ENCODE results near the gene NSD1.
"Not testable (repeated sequence)": the region's sequence is repeated elsewhere in the genome, so short reads cannot be mapped to it uniquely, and the experiment has no call there.

NSD1 gene

DNA sequence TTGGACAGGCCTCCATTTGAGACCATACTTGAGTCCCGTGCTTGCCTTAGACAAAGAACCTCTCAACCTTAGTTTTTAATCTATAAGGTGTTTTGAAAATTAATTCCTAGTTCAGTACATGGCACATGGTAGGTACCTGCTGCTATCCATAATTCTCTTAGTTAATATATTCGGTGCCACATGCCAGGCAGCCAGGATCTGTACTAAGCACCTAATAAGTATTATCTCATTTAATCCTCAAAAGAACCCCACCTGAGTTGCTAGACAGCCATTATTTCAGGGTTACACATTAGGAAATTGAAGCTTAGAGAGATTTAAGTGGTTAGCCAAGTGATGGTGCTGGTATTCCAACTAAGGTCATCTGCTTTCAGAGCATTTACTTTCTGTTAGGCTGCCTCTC, 29.9 kb downstream of the NSD1 start:
- DNase-seq (ENCODE audit: low read depth in 1 of 2, low spot score in 1 of 2), result no peak

DNA sequence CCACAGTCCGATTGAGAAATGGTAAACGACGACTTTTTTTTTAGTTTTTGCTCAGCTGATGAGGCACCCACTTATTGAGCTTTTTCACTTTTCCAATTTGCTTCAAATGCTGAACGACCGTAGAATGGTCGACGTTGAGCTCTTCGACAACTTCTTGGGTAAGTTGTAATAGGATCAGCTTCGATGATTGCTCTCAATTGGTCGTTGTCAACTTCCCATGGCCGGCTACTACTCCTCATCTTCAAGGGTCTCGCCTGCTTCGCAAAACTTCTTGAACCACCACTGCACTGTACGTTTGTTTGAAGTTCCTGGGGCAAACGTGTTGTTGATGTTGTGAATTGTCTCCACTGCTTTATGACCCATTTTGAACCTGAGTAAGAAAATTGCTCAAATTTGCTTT, 35.7 kb downstream of the NSD1 start:
- no peak for DNase-seq (ENCODE audit: low read depth in 1 of 2, low spot score in 1 of 2)

DNA sequence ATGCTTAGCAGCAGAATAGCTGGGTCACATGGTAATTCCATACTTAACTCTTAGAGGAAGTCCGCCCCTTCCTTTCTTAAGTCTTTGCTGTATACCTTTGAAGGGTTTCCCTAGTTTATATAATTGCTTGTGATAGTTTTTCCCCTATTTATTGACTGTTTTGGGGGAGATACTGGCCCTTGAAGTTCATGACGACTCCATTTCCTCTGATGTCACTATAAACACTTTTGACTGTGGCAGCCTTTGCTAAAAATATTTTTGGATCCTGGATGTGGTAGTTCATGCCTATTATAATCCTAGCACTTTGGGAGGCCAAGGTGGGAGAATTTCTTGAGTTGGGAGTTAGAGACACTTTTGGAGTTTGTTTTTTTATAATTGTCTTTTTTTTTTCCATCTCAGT, 38.4 kb downstream of the NSD1 start:
- DNase-seq (ENCODE audit: low read depth in 1 of 2, low spot score in 1 of 2), result no peak

DNA sequence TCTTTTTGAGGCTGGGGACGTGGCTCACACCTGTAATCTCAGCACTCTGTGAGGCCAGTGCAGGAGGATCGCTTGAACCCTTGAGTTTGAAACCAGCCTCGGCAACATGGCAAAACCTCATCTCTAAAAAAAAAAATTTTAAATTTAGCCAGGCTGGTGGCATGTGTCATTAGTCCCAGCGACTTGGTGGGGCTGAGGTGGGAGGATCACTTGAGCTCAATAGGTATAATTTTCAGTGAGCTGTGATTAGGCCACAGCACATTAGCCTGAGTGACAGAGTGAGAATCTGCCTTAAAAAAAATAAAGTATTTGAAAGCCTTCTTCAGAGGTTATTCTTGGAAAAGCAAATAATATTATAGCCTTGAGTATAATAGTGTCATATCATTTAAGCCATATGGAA, 41.8 kb downstream of the NSD1 start:
- DNase-seq (ENCODE audit: low read depth in 1 of 2, low spot score in 1 of 2), result no peak

DNA sequence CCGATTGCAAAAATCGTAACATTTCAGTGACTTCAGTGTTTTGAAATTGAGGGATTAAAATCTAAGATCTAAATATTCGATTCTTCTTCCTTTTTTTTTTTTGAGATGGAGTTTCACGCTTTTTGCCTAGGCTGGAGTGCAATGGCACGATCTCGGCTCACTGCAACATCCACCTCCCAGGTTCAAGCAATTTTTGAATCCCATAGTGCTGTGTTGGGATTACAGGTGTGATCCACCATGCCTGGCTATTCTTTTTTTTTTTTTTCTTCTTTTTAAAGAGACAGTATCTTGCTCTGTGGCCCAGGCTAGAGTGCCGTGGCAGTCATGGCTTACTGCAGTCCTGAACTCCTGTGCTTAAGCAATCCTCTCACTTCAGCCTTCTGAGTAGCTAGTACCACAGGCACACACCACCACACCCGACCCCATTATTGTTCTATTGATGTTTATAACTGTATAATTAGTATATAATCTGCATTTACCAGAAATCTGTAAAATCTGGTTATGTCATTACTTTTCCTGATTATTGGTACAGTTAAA, 42.7 kb downstream of the NSD1 start:
- no peak for DNase-seq (ENCODE audit: low read depth in 1 of 2, low spot score in 1 of 2)

DNA sequence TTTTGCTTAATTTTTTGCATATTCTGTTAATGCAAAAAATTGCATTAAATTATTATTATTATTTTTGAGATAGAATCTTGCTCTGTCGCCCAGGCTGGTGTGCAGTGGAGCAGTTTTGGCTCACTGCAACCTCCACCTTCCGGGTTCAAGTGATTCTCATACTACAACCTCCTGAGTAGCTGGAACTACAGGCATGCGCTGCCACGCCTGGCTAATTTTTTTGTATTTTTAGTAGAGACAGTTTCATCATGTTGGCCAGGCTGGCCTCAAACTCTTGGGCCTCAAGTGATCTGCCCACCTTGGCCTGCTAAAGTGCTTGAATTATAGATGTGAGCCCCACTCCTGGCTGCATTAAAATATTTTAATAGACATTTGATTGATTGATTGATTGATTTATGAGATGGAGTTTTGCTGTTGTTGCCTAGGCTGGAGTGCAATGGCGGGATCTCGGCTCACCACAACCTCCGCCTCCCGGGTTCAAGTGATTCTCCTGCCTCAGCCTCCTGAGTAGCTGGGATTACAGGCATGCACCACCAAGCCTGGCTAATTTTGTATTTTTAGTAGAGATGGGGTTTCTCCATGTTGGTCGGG, 44.4 kb downstream of the NSD1 start:
- DNase-seq (ENCODE audit: low read depth in 1 of 2, low spot score in 1 of 2), result not testable (repeated sequence)

DNA sequence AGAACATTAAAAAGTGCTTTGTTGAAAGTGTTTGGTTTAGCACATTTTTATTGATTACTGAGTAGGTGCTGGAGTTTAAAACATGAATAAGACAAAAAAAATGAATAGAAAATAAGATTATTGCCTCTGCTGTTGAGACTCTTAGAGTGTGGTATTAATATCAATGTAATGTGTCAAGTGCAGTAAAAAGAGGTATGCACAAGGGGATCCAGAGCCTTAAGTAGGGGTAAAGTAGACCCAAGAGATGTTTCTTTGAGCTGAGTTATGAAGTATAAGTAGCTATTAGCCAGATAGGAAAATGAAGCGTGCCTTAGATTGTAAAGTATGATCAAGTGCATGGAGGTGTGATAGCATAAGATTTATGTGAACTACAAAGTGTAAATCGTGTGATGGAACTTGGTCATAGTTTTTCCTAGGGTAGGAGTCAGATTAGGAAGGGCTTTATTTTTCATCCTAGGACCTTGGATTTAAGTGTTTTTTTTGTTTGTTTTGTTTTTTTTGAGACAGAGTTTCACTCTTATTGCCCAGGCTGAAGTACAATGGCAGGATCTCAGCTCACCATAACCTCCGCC, 45.2 kb downstream of the NSD1 start:
- DNase-seq (ENCODE audit: low read depth in 1 of 2, low spot score in 1 of 2), result no peak

DNA sequence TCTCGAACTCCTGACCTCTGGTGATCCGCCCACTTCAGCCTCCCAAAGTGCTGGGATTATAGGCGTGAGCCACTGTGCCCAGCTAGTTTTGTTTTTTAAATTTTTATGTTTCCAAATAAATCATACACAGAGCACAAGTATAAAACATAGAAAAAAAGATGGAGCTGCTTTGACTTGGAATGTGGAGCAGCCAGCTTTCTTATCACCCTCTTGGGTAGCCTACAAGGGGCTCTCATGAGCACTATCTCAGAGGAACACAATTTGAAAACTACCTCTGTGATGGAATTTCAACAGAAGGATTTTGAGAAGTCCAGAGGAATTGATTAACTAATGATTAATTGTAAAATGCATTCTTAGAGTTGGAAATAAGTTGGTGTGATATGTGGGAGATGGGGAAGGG, 45.9 kb downstream of the NSD1 start:
- no peak for DNase-seq (ENCODE audit: low read depth in 1 of 2, low spot score in 1 of 2)

DNA sequence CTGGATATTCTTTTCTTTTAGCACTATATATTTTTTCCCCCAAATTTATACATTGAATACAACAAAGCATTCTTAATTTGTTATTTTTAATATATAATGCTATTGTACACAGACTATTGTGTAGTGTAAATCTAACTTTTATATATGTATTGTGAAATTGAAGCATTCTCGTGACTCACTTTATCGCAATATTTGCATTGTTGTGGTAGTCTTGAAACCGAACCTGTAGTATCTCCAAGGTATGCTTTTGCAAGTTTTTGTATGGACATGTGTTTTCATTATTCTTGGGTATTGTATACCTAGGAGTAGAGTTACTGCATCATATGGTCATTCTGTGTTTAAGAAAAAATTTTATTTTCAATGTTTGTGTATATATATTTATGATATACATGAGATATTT, 49.6 kb downstream of the NSD1 start:
- no peak for DNase-seq (ENCODE audit: low read depth in 1 of 2, low spot score in 1 of 2)

DNA sequence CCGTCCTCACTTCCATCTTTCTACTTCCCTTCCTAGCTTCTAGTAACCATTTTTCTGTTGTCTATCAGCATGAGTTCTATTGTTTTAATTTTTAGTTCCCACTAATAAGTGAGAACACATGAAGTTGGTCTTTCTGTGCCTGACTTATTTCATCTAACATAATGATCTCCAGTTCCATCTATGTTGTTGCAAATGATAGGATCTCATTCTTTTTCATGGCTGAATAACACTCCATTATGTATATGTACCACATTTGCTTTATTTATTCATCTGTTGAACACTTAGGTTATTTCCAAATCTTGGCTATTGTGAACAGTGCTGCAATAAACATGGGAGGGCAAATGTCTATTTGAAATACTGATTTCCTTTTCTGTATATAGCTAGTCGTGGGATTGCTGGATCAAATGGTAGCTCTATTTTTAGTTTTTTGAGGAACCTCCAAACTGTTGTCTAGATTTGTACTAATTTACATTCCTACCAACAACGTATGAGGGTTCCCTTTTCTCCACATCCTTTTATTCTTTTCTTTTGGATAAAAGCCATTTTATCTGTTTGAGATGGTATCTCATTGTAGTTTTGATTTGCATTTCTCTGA, 50.3 kb downstream of the NSD1 start:
- DNase-seq (ENCODE audit: low read depth in 1 of 2, low spot score in 1 of 2), result no peak

DNA sequence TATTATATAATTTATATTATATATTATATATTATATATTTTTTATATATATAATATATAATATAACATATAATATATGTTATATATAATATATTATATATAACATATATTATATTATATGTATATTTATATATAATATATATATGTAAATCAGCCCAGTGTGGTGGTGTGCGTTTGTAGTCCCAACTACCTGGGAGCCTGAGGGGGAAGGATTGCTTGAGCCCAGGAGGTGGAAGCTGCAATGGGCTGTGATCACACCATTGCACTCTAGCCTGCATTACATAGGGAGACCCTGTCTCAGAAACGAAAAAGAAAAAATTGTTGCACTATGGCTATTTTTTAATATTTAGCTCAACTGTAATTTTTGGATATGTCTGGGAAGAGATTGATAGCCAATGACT, 52.4 kb downstream of the NSD1 start:
- no peak for DNase-seq (ENCODE audit: low read depth in 1 of 2, low spot score in 1 of 2)

DNA sequence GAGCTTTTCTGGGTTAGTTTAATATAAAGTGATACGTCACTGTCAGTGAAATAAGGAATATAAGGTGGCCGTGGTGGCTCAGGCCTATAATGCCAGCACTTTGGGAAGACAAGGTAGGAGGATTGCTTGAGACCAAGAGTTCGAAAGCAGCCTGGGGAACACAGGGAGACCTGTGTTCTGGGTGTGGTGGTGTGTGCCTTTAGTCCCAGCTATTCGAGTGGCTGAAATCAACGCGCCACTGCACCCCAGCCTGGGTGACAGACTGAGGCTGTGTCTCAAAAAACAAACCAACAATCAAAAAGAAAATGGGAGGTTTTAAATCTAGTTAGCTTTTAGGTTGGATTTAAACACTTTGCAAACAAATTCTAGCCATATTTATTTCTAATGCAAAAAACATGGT, 53.1 kb downstream of the NSD1 start:
- DNase-seq (ENCODE audit: low read depth in 1 of 2, low spot score in 1 of 2), result no peak

DNA sequence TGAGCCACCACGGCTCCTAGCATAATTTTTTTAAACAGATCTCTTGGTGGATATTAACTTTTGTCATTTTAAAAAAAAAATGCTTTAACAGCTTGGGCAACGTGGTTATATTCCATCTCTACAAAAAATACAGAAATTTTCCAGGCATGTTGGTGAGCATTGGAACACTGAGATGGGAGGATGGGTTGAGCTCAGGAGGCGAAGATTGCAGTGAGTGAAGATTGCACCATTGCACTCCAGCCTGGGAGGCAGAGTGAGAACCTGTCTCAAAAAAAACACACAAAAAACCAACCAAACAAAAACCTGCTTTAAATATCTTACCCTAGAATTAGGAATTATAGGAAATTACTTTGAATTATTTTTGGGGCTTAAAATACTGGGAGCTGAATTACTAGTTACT, 55.2 kb downstream of the NSD1 start:
- DNase-seq (ENCODE audit: low read depth in 1 of 2, low spot score in 1 of 2), result no peak

DNA sequence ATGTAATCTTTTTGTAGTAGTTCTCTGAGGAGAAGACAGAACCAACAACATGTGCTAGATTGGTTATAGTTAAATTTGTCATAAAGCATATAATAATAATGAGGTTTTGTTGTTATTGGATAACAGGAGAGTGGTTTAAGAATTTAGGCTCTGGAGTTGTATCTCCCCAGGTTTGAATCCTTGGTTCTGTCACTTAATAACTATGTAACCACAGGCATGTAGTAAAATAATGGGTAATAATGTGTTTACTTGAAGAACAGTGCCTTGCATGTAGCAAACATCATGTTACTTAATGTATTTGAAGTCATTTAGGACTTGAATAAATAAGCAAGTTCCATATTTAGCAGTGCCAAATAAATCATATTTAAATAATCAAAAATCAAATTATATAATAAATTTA, 55.8 kb downstream of the NSD1 start:
- no peak for DNase-seq (ENCODE audit: low read depth in 1 of 2, low spot score in 1 of 2)

DNA sequence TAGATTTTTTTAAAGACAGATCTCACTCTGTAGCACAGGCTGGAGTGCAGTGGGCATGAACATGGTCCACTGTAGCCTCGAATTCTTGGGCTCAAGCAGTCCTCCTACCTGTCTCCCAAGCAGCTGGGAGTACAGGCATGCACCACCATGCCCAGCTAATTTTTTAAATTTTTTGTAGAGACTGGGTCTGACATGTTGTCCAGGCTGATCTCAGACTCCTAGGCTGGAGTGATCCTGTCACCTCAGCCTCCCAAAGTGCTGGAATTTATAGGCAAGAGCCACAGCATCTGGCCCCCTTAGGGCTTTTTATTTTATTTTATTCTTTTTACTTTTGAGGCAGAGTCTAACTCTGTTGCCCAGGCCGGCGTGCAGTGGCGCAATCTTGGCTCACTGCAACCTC, 56.4 kb downstream of the NSD1 start:
- DNase-seq (ENCODE audit: low read depth in 1 of 2, low spot score in 1 of 2), result no peak

DNA sequence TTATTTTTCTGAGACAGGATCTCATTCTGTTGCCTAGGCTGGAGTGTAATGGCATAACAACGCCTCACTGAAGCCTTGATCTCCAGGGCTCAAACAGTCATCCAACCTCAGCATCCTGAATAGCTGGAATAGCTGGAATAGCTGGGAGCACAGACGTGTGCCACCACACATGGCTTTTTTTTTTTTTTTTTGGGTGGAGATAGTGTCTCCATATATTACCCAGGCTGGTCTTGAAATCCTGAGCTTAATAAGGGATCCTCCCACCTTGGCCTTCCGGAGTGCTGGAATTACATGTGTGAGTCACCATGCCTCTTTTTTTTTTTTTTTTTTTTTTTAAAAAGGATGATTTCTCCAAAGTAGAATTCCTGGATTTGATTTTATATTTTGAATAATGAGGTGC, 60.7 kb downstream of the NSD1 start:
- DNase-seq (ENCODE audit: low read depth in 1 of 2, low spot score in 1 of 2), result no peak

DNA sequence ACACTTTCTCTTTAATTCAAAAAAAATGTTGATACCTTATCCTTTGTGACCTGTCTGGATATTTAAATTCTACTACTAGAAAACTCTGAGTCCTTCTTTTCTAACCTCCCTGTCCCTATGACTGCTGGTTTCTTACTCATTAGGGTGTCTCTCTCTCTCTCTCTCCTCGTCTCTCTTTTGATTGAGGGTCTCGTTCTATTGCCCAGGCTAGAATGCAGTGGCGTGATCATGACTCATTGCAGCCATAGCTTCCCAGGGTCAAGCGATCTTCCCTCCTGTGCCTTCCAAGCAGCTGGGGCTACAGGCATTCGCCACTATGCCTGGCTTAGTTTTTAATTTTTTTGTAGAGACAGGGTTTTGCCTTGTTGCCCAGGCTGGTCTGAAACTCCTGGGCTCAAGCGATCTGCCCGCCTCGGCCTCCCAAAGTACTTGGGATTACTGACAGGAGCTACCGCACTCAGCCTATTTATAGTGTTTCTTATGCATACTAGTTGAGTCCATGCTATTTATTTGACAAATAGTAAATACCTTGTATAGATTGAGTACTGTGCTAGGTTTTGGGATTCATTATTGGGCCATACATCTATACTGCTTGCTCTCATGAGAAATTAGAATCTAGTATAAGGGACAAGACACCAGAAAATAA, 61.9 kb downstream of the NSD1 start:
- no peak for DNase-seq (ENCODE audit: low read depth in 1 of 2, low spot score in 1 of 2)

DNA sequence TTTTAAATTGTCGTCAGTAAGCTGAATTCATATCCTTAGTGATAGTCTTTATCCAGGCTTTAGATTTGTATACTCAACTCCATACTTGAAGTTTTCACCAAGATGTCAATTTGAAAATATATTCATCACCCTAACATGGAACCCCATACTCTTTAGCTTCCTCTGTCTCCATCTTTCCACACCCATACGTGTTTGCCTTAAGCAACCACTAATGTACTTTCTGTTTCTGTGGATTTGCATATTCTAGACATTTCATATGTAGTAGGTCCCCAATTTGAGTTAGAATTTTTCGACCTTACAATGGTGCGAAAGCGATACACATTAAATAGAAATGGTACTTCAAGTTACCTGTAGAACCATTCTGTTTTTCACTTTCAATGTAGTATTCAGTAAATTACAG, 65.2 kb downstream of the NSD1 start:
- no peak for DNase-seq (ENCODE audit: low read depth in 1 of 2, low spot score in 1 of 2)

DNA sequence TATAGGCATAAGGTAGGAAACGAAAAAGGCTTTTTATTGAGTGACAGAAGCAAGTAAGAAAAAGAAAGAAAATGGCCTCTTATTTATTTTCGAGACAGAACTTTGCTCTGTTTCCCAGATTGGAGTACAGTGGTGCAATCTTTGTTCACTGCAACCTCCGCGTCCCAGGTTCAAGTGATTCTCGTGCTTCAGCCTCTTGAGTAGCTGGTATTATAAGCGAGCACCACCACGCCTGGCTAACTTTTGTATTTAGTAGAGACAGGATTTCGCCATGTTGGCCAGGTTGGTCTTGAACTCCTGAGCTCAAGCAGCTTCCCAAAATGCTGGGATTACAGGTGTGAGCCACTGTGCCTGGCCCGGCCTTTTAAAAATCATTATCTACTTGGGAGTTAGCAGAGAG, 70.7 kb downstream of the NSD1 start:
- DNase-seq (ENCODE audit: low read depth in 1 of 2, low spot score in 1 of 2), result no peak

DNA sequence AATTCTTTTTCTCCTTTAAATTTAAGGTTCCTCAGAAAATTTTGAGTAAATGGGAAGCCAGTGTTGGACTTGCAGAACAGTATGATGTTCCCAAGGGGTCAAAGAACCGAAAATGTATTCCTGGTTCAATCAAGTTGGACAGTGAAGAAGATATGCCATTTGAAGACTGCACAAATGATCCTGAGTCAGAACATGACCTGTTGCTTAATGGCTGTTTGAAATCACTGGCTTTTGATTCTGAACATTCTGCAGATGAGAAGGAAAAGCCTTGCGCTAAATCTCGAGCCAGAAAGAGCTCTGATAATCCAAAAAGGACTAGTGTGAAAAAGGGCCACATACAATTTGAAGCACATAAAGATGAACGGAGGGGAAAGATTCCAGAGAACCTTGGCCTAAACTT, 76.0 kb downstream of the NSD1 start:
- no peak for DNase-seq (ENCODE audit: low read depth in 1 of 2, low spot score in 1 of 2)

DNA sequence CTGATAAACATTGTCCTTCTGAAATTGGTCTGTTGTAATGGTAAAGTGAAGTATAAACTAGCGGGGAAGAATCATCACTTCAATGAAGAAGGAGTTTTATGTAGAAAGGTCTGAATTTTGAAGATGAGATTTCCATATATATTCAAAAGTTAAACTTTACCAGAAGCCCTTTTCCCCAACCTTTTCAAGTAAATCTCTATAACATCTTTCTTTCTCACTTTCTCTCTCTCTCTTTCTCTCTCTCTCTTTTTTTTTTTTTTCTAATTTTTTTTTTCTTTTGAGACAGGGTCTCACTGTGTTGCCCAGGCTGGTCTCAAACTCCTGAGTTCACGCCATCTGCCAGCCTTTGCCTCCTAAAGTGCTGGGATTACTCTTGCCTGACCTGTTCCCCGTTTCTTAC, 78.7 kb downstream of the NSD1 start:
- no peak for DNase-seq (ENCODE audit: low read depth in 1 of 2, low spot score in 1 of 2)

DNA sequence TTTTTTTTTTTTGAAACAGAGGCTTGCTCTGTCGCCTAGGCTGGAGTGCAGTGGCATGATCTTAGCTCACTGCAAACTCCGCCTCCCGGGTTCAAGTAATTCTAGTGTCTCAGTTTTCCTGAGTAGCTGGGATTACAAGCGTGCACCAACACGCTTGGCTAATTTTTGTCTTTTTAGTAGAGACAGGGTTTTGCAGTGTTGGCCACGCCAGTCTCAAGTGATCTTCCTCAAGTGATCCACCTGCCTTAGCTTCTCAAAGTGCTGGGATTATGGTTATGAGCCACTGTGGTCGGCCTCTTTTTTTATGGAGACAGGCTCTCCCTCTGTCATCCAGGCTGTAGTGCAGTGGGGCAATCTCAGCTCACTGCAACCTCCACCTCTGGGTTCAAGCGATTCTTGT, 87.0 kb downstream of the NSD1 start:
- no peak for DNase-seq (ENCODE audit: low read depth in 1 of 2, low spot score in 1 of 2)

DNA sequence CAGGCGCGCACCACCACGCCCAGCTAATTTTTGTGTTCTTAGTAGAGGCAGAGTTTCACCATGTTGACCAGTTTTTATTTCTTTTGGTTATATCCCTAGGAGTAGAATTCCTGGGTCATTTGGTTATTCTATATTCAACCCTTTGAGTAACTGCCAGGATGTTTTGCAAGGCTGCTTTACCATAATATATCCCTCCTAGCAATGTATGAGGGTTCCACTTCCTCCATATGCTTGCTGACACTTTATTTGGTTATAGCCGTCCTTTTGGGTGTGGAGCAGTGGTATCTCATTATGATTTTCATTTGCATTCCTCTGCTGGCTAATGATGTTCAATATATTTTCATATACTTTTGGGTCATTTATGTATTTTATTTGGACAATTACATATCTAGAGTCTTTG, 88.7 kb downstream of the NSD1 start:
- DNase-seq (ENCODE audit: low read depth in 1 of 2, low spot score in 1 of 2), result no peak
